ENCODE results near the gene LDB1. TPM values are rescaled to one million over a fixed set of nuclear protein-coding genes. Genes with fewer than 3 reads are reported as not detected.

The LDB1 gene, protein sequence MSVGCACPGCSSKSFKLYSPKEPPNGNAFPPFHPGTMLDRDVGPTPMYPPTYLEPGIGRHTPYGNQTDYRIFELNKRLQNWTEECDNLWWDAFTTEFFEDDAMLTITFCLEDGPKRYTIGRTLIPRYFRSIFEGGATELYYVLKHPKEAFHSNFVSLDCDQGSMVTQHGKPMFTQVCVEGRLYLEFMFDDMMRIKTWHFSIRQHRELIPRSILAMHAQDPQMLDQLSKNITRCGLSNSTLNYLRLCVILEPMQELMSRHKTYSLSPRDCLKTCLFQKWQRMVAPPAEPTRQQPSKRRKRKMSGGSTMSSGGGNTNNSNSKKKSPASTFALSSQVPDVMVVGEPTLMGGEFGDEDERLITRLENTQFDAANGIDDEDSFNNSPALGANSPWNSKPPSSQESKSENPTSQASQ
- 91.5 TPM for polyA plus RNA-seq (2013, experiment 1 of 2; ENCODE audit: insufficient read length)
- 88.5 TPM for polyA plus RNA-seq (2013, experiment 2 of 2; ENCODE audit: insufficient read length)

DNA sequence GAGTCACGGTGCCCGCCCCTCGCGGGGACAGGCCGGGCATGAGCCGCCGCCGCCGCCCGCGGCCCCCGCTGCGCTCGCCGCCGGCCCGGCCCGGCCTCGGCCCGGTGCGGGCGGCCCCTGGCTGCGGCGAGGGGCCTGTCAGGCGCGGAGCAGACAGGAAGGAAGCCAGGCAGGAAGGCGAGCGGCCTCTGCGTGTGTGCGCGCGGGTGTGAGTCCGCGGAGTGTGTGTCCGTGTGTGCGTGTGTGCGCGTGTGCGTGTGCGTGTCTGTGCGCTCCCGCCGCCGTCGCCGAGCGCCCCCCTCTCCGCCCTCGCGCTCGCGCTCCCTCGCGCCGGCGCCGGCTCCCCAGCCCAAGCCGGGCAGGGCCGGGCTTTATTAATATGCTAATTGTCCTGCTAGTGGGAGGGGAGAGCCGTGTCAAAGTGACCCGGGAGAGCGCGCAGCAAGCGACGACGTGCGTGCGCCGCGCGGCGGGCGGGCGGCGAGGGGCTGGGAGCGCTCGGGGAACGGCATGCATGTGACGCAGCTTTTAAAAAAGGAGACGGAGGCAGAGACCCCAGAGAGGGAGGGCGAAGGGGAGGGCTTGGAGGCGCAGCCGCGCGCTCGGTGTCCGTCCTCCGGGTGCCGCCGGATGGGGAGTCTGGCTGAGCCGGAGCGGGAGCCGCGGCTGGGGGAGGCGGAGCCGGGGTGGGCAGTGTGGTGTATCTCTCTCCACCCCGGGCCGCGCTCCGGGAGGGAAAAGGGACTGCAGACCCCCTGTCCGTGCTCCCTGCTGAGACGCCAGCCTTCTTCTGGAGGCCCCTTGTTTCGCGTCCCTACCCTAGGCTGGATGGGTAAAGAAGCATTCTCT lies at the start of gene LDB1:
Gene LDB1 (minus strand): TSS at position 227 of the 849 bp plus-strand sequence. CDS start 258 bp downstream, outside the sequence.
- DNase-seq = peak; percentile 88

DNA sequence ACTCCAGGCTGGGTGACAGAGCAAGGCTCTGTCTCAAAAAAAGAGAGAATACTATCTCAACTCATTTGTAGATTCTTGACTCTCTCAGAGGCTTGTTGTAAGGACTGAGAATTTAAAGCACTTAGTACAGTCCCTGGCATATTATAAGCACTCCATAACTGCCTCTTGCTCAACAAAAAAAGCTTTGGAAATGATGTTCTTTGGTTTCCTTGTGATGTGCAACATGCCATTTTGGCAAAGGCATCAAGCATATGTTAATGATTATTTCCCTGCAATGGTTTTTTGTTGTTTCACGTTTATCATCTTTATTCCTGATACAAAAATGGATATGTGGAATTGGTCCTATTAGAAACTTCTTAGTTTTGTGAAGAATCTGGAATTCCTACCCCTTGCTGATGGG lies 47.7 kb upstream of the LDB1 start:
- DNase-seq = peak; percentile 26

DNA sequence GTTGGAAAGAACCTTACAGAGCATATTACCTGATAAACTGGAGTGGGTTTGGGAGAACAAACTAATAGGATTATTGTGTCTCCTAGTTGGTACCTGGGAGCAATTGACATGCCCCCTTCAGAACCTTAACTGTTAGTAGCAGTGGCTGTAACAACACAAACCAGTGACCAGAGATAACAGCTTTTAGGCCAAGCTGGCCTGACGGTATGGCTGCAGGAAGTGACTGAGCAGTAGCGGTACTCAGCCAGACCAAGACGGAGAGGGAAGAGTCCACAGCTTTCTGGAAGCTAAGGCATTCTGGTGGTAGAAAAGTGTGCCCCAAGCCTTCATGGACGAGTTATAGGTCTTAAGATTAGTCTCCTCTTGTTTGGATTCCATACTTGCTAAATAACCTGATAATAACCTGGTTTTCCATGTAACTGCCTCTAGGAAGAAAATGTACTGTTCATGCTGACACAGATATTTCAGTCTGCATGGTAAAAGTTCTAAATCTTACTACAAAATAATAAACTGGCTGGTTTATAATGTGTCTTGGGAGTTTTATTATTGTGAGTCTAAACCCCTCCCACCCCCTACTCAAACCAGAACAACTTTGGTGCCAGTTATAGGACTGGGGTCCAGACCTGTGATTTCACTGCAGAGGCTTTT lies 43.3 kb upstream of the LDB1 start:
- no peak for DNase-seq

DNA sequence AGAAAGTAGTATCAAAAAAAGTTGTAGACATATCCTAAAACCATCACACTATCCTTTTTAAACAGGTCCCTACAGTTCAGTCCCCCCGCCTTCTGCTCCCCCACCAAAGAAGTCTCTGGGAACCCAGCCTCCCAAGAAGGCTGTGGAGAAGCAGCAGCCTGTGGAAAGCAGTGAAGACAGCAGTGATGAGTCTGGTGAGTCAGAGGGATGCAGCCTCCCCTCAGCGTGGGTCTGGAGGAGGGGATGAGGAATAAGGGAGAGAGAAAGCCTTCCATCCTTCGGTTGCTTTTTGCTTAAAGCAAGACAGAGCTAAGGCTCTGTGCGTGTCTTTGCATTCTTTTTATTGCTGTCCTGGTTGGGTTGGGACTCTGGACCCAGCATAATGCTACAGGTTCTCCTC lies 39.7 kb upstream of the LDB1 start:
- no peak for DNase-seq

DNA sequence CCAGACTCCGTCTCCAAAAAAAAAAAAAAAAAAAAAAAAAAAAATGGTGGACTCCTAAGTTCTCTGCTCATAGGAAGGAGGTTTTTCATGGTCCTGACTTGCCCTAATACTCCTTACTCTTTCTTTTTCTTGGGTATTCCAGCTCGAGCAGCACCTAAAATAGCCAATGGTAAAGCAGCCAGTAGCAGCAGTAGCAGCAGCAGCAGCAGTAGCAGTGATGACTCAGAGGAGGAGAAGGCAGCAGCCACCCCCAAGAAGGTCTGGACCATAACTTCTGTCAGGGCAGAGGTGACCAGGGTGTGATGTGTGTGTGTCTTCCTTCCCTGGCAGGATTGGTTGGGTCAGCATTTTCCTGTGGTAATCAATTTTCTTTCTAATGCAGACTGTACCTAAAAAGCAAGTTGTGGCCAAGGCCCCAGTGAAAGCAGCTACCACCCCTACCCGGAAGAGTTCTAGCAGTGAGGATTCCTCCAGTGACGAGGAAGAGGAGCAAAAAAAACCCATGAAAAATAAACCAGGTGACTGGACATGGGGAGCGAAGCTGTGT lies 39.0 kb upstream of the LDB1 start:
- peak; percentile 20 for DNase-seq

DNA sequence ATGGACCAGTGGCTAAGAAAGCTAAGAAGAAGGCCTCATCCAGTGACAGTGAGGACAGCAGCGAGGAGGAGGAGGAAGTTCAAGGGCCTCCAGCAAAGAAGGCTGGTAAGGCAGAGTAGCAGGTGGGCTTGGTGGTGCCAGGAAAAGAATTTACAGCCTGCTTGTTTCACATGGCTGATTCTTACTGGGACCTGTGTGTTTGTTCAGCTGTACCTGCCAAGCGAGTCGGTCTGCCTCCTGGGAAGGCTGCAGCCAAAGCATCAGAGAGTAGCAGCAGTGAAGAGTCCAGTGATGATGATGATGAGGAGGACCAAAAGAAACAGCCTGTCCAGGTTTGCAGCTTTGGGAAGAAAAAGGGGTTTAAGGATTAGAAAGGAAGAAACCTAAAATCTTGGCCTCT lies 37.1 kb upstream of the LDB1 start:
- no peak for DNase-seq

DNA sequence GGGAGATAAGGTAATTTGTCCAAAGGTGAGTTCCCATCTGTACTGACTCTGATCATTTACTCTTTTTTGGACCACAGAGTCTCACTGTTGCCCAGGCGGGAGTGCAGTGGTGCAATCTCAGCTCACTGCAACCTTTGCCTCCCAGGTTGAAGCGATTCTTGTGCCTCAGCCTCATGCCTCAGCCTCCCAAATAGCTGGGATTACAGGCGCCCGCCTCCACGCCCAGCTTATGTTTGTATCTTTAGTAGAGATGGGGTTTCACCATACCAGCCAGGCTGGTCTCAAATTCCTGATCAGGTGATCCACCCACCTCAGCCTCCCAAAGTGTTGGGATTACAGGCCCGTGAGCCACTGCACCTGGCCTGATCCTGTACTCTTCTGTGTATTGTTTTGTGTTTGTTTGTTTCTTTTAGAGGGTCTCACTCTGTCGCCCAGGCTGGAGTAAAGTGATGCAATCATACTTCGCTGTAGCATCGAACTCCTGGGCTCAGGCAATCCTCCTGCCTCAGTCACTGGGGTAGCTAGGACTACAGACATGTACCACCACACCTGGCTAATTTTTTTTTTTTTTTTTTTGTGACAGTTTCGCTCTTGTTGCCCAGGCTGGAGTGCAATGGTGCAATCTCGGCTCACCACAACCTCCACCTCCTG lies 34.4 kb upstream of the LDB1 start:
- no peak for DNase-seq

DNA sequence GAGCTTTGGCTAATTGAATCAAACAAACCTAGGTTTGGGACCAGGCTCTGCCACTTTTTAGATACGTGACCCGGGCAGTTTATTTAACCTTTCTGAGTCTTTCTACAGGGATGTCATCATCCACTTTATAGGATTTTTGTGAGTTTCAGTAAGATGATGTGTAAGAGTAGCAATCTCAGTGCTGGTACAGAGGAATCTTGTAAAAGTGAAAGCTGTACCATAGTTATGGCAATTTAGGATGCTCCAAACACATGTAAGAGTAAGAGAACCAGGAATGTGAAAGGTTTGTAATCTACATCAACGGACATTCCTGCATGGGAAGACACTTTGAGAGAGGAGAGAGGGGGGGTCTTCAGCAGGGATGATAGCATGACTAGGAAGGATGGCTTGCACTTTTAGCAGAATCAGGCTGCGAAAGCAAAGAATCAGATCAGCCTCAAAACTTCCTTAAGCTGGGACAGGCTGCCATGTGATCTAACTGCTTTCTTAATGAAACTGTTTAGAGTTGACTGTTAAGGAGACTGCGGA lies 33.0 kb upstream of the LDB1 start:
- DNase-seq = no peak

DNA sequence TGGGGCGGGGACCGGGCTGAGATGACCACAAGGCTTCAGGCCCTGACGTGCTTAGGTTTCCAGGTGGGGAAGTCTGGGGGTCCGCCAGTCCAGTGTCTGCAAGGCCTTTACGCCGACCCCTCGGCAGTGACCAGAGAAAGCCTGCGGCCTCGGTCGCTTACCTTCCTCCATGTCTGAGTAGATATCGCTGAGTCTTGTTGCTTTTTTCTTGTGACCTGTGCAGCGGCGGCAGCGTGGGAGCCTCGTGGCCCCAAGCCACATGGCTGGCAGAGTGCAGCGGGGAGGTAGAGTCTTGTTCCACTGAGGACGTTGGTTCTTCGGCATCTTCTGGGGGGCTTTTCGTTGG lies 32.4 kb upstream of the LDB1 start:
- DNase-seq = no peak

DNA sequence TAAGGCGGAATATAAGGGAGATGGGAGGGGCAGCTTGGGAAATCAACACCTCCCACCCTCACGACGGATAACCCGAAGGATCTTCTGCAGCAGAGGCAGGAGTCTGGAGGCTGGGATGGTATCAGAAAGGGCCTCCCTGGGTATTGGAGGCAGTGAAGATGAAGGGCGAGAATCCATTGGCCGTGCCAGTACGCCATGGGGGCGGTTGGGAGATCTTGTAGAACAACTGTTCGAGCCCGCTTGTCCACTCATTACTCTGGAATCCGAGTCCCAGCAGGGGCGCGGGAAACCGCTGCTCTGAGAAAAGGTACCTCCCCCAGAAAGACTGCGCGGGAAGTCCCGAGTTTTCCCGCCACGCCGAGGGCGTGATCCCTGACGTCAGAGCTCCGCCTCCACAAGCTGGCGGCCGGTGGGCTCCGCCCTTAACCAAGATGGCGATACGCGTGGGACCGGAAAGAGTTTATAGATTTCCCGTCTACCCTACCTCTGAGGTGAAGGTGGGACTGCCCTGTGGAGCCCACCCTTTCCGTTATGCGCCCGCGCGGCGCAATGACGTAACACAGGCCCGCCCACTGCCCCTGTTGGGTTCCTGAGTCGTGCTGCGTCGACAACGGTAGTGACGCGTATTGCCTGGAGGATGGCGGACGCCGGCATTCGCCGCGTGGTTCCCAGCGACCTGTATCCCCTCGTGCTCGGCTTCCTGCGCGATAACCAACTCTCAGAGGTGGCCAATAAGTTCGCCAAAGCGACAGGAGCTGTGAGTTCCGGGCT lies 31.8 kb upstream of the LDB1 start, which contains the start of gene NOLC1:
Gene NOLC1 (plus strand): TSS at position 616 of the 771 bp plus-strand sequence. CDS start 22 bp downstream, at position 638.
- DNase-seq = peak; percentile 99

DNA sequence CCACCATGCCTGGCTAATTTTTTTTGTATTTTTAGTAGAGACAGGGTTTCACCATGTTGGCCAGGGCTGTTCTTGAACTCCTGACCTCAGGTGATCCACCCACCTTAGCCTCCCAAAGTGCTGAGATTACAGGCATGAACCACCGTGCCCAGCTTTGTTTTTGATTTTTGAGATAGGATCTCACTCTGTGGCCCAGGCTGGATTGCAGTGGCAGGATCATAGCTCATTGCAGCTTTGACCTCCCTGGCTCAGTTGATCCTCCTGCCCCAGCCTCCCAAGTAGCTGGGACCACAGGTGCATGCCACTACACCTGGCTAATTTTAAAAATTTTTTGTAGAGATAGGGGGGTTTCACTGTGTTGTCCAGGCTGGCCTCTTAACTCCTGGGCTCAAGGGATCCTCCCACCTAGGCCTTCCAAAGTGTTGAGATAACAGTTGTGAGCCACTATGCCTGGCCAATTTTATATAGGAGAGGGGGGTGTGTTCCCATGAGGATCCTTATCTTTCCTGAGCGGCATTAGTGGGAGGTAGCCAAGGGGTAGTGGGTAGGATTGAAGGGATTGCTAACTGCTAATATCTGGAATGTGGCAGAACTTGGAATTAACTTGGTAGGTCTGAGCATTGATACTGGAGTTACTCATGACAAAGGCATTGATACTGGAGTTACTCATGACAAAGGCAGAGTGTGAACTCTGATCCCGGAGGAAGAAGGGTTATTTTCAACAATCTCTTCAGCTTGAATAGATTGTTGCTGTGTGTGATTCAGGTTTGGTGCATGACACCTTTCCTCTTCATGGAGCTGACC lies 31.0 kb upstream of the LDB1 start:
- DNase-seq = peak; percentile 63

DNA sequence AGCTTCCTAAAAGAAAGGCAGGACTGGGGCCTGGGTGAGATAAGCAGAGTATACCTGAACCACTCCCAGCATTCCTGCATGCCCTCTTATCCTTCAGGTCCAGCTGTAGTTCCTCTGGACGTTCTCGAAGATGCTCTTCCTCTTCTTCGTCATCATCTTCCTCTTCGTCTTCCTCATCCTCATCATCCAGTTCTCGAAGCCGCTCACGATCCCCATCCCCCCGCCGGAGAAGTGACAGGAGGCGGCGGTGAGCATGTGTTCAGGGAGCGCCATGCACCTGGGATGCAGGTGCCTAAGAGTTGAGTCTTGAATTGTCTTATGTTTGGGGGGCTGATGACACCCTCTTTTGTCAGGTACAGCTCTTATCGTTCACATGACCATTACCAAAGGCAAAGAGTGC lies 28.1 kb upstream of the LDB1 start:
- DNase-seq = no peak

DNA sequence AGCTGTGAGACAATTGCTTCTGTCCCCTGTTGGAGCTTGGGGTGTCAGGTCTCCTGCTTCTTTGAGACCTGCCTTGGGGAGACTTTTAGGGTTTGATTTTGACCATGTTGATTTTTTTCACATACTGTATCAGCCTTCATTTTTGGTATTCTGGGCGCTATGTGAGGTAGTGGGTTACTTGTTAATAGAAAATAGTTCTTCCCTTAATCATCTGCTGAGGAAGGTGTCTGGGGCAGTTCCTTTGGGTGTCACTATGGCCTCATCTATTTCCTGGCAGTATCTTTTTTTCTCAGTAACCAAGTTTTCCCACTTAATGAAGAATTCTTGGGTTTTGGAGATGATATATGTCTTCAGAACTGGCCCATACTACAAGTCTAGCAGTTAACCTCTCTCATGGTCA lies 27.4 kb upstream of the LDB1 start:
- no peak for DNase-seq

DNA sequence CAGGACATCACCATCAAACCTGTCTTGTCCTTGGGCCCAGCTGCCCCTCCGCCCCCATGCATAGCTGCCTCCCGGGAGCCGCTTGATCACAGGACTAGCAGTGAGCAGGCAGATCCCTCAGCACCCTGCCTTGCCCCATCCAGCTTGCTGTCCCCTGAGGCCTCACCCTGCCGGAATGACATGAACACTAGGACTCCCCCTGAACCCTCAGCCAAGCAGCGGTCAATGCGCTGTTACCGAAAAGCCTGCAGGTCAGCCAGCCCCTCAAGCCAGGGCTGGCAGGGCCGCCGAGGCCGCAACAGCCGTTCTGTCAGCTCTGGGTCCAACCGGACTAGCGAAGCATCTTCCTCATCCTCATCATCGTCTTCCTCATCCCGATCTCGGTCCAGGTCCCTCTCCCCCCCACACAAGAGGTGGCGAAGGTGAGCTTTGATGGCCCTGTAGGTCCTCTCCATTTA lies 26.8 kb upstream of the LDB1 start:
- DNase-seq = no peak

DNA sequence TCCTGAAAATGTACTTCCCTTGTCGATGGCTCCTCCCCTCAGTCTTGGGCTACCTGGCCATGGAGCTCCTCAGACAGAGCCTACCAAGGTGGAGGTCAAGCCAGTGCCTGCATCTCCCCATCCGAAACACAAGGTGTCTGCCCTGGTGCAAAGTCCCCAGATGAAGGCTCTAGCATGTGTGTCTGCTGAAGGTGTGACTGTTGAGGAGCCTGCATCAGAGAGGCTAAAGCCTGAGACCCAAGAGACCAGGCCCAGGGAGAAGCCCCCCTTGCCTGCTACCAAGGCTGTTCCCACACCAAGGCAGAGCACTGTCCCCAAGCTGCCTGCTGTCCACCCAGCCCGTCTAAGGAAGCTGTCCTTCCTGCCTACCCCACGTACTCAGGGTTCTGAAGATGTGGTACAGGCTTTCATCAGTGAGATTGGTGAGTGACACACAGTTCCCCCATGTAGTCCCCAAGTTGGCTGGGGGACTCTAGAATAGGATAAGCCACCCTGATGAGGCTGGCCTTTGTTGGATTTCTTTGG lies 21.5 kb upstream of the LDB1 start:
- no peak for DNase-seq

DNA sequence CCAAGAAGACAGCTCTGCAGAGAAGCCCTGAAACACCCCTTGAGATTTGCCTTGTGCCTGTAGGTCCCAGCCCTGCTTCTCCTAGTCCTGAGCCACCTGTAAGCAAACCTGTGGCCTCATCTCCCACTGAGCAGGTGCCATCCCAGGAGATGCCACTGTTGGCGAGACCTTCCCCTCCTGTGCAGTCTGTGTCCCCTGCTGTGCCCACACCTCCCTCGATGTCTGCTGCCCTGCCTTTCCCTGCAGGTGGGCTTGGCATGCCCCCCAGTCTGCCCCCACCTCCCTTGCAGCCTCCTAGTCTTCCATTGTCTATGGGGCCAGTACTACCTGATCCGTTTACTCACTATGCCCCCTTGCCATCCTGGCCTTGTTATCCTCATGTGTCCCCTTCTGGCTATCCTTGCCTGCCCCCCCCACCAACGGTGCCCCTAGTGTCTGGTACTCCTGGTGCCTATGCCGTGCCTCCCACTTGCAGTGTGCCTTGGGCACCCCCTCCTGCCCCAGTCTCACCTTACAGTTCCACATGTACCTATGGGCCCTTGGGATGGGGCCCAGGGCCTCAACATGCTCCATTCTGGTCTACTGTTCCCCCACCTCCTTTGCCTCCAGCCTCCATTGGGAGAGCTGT lies 20.9 kb upstream of the LDB1 start:
- no peak for DNase-seq

DNA sequence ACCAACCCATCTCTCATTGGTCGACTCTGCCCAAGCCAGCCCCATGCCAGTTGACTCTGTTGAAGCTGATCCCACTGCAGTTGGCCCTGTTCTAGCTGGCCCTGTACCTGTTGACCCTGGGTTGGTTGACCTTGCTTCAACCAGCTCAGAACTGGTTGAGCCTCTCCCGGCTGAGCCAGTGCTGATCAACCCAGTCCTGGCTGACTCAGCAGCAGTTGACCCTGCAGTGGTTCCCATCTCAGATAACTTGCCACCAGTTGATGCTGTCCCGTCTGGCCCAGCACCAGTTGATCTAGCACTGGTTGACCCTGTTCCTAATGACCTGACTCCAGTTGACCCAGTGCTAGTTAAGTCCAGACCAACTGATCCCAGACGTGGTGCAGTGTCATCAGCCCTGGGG lies 20.1 kb upstream of the LDB1 start:
- DNase-seq = no peak

DNA sequence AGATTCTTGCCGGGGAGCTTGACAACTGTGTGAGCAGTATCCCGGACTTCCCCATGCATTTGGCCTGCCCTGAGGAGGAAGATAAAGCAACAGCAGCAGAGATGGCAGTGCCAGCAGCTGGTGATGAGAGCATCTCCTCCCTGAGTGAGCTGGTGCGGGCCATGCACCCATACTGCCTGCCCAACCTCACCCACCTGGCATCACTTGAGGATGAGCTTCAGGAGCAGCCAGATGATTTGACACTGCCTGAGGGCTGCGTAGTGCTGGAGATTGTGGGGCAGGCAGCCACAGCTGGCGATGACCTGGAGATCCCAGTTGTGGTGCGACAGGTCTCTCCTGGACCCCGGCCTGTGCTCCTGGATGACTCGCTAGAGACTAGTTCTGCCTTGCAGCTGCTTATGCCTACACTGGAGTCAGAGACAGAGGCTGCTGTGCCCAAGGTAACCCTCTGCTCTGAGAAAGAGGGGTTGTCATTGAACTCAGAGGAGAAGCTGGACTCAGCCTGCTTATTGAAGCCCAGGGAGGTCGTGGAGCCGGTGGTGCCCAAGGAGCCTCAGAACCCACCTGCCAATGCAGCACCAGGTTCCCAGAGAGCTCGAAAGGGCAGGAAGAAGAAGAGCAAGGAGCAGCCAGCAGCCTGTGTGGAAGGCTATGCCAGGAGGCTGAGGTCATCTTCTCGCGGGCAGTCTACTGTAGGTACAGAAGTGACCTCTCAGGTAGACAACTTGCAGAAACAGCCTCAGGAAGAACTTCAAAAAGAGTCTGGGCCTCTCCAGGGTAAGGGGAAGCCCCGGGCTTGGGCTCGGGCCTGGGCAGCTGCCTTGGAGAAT lies 19.3 kb upstream of the LDB1 start:
- no peak for DNase-seq
